GM12875 (cell line): ENCODE results near the gene CSF1.
"Not testable (repeated sequence)": the region's sequence is repeated elsewhere in the genome, so short reads cannot be mapped to it uniquely, and the experiment has no call there.

Experiments
- H3K4me3 ChIP-seq: one replicate; pipeline ENCODE4 v1.5.1; 2011; ENCODE audit warnings: low read depth, low read length, control low read depth
- TF ChIP-seq, protein P1 (sequence below): IDR thresholded peaks from 2 replicates; pipeline ENCODE4 v1.5.1; 2011; ENCODE audit warnings: low read depth, mild to moderate bottlenecking, control low read depth, inconsistent platforms, low read length, moderate library complexity, borderline replicate concordance; ENCODE audit not compliant: insufficient read depth

Gene CSF1

DNA sequence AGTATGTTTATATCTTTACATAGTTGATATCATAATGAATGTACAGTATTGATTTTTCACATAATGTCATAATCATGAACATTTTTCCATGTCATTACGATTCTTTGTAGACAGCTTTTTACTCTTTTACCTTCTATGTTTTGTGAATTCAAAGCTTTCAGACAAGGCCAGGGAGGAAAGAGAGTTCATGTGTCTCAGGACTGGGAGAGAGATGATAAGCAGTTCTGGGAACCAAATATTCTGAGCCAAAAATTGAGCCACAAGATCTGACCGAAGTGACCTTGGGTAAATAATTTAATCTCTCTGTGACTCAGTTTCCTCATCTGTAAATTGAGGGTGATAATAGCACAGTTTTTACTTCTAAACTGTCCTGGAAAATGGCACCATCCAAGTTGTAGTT is 31.8 kb downstream of the CSF1 start:
- no peak overlapping the region for H3K4me3 ChIP-seq
- TF ChIP-seq, protein P1, sequence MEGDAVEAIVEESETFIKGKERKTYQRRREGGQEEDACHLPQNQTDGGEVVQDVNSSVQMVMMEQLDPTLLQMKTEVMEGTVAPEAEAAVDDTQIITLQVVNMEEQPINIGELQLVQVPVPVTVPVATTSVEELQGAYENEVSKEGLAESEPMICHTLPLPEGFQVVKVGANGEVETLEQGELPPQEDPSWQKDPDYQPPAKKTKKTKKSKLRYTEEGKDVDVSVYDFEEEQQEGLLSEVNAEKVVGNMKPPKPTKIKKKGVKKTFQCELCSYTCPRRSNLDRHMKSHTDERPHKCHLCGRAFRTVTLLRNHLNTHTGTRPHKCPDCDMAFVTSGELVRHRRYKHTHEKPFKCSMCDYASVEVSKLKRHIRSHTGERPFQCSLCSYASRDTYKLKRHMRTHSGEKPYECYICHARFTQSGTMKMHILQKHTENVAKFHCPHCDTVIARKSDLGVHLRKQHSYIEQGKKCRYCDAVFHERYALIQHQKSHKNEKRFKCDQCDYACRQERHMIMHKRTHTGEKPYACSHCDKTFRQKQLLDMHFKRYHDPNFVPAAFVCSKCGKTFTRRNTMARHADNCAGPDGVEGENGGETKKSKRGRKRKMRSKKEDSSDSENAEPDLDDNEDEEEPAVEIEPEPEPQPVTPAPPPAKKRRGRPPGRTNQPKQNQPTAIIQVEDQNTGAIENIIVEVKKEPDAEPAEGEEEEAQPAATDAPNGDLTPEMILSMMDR = no peak

DNA sequence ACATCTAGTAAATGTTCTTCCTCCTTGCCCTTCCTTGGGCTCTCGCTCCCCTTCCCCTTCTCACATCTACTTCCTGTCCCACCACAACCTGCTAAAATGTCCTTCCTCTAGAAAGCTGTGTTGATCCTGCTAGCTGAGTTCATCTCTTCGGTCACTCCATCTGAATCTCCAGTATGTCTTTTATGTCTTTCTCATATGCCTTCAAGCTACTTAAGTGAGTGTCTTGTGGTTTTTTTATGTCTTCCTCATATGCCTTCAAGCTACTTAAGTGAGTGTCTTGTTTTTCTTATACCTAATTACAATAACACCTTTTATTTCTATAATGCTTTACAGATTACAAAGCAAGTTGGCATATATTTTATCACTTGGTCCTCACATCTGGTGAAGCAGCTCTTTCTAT is 33.9 kb downstream of the CSF1 start:
- H3K4me3 ChIP-seq = no peak overlapping the region
- TF ChIP-seq, protein P1 = no peak

DNA sequence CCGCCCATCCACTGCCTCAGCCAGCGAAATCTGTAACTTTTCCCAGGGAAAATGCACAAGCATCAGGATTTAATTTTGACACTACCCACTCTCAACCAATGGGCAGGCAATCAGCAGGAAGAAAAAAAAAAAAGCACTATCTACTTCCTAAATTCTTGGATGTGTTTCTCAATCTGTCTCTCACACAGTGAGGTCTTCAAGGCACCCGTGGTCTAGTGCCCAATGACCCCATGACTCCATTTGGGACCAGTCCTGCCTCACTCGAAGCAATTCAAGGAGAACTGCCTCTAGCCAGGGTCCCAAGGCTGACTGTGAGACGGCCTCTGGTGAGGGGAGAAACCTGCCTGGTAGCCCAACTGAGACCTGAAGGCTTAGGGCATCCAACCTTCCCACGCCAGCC is 35.9 kb downstream of the CSF1 start:
- TF ChIP-seq, protein P1 = no peak
- H3K4me3 ChIP-seq = no peak overlapping the region

DNA sequence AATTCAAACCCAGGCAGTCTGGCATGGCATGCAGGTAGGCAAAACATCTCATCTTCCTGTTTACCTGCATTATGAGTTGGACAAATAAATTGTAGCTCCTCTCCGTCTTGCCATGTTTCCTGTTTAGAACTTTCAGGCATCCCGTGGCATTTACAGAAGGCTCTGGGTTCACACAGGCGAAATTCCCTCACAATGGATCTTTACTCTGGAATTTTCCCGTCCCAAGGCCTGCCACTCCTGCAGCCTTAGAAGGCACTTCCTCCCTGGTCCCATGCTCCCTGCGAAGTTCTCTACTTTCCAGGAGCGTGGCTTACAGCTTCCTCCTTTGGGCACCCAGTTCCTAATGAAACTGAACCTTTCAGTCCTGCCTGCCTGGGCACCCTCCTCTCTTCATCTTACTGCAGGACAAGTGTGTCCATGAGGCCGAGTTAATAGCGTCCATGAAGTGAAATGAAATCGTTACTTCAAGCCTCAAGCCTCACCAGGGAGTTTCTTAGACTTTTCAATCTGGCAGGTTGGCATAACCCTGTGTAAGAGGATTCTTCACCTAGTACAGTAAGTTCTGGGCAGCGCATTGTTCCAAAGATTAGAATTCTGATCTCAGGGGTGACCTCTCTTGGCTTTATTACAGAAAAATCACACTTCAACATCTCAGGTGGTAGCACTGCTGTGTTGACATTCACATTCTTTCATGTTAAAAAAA is 37.1 kb downstream of the CSF1 start:
- no peak overlapping the region for H3K4me3 ChIP-seq
- TF ChIP-seq, protein P1 = no peak

DNA sequence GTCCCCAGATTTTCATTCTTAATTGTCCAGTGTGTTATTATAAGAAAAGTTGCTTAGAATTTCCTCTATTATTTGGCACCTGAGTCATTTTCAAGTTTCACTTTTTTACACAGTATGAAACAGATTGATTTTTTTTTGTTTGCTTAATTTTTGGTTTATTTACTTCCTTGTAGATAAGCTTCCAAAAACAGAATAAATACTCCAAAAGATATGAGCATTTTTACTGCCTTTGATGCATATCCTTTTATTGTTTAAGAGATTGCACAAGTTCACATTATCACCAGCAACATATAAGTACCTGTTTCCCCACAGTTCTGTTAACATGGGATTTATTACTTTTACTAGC is 37.6 kb downstream of the CSF1 start:
- no peak overlapping the region for H3K4me3 ChIP-seq
- TF ChIP-seq, protein P1 = no peak

DNA sequence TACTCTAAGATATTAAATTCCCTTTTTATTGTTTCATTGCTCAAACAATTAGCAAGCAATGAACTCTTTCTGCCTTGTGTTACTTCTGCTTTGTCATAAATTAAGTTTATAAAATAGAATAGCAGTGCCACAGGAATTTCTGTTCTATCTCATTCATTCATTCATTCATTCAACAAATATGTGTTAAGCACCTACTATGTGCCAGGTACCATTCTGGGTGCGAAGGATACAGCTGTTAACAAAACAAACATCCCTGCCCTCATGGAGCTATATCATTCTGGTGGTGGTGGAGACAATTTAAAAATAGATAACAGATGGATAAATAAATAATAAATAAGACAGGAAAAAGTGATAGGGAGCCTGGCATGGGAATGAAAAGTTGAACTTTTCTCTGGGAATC is 39.4 kb downstream of the CSF1 start:
- H3K4me3 ChIP-seq = no peak overlapping the region
- TF ChIP-seq, protein P1 = no peak

DNA sequence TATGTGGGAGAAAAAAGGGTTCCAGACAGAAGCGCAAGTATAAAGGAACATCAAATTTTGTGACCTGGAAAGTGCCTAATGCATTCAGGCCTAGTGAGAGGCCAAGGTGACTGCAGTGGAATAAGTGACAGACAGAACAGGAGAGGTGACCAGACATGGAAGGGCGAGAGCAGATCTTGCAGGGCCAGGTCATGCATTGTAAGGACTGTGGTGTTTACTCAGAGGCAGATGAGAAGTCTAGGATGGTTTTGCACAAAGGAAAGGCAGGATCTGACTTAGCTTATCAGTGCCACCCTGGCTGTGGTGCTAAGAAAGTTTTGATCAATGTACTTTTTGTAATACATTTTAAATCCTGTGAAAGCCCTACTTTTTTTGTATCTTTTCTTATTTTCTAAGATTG is 39.9 kb downstream of the CSF1 start:
- H3K4me3 ChIP-seq = no peak overlapping the region
- TF ChIP-seq, protein P1 = no peak

DNA sequence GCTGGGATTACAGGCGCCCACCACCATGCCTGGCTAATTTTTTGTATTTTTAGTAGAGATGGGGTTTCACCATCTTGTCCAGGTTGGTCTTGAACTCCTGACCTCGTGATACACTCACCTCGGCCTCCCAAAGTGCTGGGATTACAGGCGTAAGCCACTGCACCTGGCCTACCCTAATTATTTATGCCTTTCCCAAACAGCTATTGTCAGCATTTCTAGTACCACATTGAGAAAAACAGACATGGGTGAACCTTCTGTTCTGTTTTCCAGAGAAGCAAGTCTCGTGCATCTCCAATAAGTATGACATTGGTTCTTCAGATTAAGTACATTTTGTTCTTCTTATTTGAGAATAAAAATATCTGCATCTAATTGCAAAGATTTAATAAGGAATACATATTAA is 40.9 kb downstream of the CSF1 start:
- H3K4me3 ChIP-seq = not testable (repeated sequence)
